T-helper 1 cell treated with Interleukin-12 subunit alpha and Interleukin-12 subunit beta and Interleukin-4 antibody, amounts not matched to agents 30 μg/mL and 1 μg/mL, for 36 hours (primary cell): ENCODE results near the gene TFG.

ENCODE experiments used
- H3K27ac Mint-ChIP-seq: one replicate; pipeline ENCODE4 v1.8.0; 2021; ENCODE audit warnings: mild to moderate bottlenecking, mixed read lengths
- H3K27me3 Mint-ChIP-seq: one replicate; pipeline ENCODE4 v1.8.0; 2021; ENCODE audit warnings: low read depth, mixed read lengths
- H3K36me3 Mint-ChIP-seq: one replicate; pipeline ENCODE4 v1.8.0; 2021; ENCODE audit warnings: low read depth, mixed read lengths
- H3K4me1 Mint-ChIP-seq: one replicate; pipeline ENCODE4 v1.8.0; 2021; ENCODE audit warnings: low read depth, mixed read lengths
- H3K4me3 Mint-ChIP-seq: one replicate; pipeline ENCODE4 v1.8.0; 2021; ENCODE audit warnings: mild to moderate bottlenecking, moderate library complexity, mixed read lengths
- H3K9me3 Mint-ChIP-seq: one replicate; pipeline ENCODE4 v1.8.0; 2021; ENCODE audit warnings: mixed read lengths

TFG gene

DNA sequence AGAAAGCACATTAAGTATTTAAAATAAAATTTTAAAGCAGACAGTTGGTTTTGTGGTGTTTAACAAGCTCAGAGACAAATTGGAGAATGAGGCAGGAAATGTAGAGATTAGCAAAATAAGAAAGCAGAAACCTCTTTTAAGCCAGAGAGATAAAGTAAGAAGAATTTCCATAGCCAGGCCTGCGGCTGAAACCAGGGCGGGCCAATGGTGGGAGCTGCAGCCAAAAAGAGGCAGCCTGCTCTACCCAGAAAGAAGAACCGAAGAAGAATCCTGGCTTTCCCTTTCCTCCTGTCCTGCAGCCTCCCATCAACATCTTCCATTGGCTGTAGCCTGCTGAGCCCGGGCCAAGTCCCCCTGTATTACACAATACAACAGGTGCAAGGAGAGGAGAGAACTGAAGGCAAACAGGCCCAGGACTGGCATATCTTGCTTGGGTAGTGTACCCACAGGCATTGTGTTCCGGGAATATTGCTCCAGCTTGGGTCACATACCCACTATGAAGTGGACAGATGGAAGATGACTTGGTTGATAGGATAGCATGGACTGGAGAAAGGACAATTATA, 11.5 kb upstream of the TFG start:
- H3K9me3 Mint-ChIP-seq = no peaks in the 10 kb centered on the region
- H3K36me3 Mint-ChIP-seq = no peaks in the 10 kb centered on the region
- no peak overlapping the region for H3K4me3 Mint-ChIP-seq
- H3K27ac Mint-ChIP-seq = no peak overlapping the region
- peaks cover 1% of the 10 kb centered on the region for H3K4me1 Mint-ChIP-seq
- peaks cover 64% of the 10 kb centered on the region for H3K27me3 Mint-ChIP-seq

GRCh38 chr3:100698736-100699135, 10.6 kb upstream of the TFG start:
- H3K9me3 Mint-ChIP-seq = no peaks in the 10 kb centered on the region
- no peak overlapping the region for H3K4me3 Mint-ChIP-seq
- peaks cover 1% of the 10 kb centered on the region for H3K4me1 Mint-ChIP-seq
- peaks cover 61% of the 10 kb centered on the region for H3K27me3 Mint-ChIP-seq
- no peaks in the 10 kb centered on the region for H3K36me3 Mint-ChIP-seq
- H3K27ac Mint-ChIP-seq = no peak overlapping the region

DNA sequence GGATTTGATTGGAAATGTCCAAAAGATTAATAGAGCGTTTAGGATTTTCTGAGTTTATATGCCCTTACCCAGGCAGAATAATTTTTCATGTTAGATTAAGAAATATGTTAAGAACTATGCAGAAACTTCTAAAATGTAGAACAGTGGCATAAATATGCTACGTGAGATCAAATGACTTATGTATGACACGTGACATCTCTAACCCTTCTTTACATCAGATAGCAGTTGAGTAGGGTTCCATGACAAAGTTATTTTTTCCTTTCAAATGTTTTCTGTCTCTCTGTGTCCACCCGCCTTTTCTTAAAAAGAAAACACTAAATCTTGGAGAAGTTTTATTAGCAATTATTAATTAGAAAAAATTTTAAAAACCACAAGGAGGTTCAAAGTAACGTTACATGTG, 8.6 kb upstream of the TFG start:
- H3K9me3 Mint-ChIP-seq = no peaks in the 10 kb centered on the region
- H3K4me1 Mint-ChIP-seq = peaks cover 1% of the 10 kb centered on the region
- H3K27me3 Mint-ChIP-seq = peaks cover 44% of the 10 kb centered on the region
- no peak overlapping the region for H3K4me3 Mint-ChIP-seq
- H3K27ac Mint-ChIP-seq = no peak overlapping the region
- no peaks in the 10 kb centered on the region for H3K36me3 Mint-ChIP-seq

GRCh38 chr3:100702082-100702979, 7.0 kb upstream of the TFG start:
- Mint-ChIP-seq H3K4me3 (no peak overlapping the region), H3K4me1 (peaks cover 1% of the 10 kb centered on the region), H3K36me3 (no peaks in the 10 kb centered on the region), H3K27ac (no peak overlapping the region), H3K9me3 (no peaks in the 10 kb centered on the region), H3K27me3 (peaks cover 34% of the 10 kb centered on the region)

DNA sequence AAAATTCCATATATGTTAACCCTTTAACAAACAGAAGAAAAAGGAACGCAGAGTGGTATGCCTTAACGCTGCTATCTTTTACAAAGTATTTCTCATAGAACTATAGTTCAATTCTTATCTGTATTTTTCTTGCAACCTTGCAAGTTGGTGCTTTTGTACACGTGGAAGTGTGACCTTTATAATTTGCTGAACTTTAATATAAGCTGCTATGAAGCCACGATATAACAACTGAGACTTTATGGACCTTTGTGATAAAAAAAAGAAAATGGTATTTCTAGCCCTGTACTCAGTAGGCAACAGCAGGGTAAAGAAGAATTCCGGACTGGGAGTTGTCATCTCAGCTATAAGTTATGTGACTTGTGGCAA, 6.3 kb upstream of the TFG start:
- Mint-ChIP-seq H3K27ac (no peak overlapping the region), H3K9me3 (no peaks in the 10 kb centered on the region), H3K36me3 (no peaks in the 10 kb centered on the region), H3K27me3 (peaks cover 29% of the 10 kb centered on the region), H3K4me1 (peaks cover 1% of the 10 kb centered on the region), H3K4me3 (no peak overlapping the region)

GRCh38 chr3:100703865-100704264, 5.4 kb upstream of the TFG start:
- peaks cover 20% of the 10 kb centered on the region for H3K27me3 Mint-ChIP-seq
- H3K4me3 Mint-ChIP-seq = no peak overlapping the region
- peaks cover 3% of the 10 kb centered on the region for H3K36me3 Mint-ChIP-seq
- H3K4me1 Mint-ChIP-seq = peaks cover 7% of the 10 kb centered on the region
- H3K9me3 Mint-ChIP-seq = peaks cover 5% of the 10 kb centered on the region
- H3K27ac Mint-ChIP-seq = no peak overlapping the region

DNA sequence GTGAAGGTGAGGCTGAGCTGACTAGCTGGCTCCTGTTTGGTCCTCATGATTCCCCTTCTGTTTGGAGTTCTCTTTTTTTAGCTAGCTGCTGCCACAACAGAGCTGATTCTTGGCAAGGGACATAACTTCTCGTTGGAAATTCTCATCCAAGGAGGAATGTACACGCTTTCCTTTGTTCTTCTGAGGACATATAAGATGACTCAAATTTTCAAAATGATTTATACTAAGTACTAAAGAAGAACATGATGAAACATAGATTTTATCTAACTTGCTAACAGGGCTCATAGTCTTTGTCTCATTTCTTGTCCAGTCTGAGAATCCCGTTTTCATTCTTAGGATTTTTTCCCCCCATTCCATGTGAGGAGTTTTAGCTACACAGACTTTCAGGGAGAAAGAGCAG, 2.9 kb upstream of the TFG start:
- peaks cover 10% of the 10 kb centered on the region for H3K9me3 Mint-ChIP-seq
- H3K4me3 Mint-ChIP-seq = no peak overlapping the region
- H3K27me3 Mint-ChIP-seq = no peaks in the 10 kb centered on the region
- no peak overlapping the region for H3K27ac Mint-ChIP-seq
- peaks cover 14% of the 10 kb centered on the region for H3K4me1 Mint-ChIP-seq
- peaks cover 10% of the 10 kb centered on the region for H3K36me3 Mint-ChIP-seq

GRCh38 chr3:100708644-100708988, 678 bp upstream of the TFG start:
- Mint-ChIP-seq H3K27ac (peak overlapping the region; percentile 91), H3K4me3 (peak overlapping the region; percentile 74), H3K27me3 (no peaks in the 10 kb centered on the region), H3K9me3 (peaks cover 10% of the 10 kb centered on the region), H3K4me1 (peaks cover 30% of the 10 kb centered on the region), H3K36me3 (peaks cover 18% of the 10 kb centered on the region)

DNA sequence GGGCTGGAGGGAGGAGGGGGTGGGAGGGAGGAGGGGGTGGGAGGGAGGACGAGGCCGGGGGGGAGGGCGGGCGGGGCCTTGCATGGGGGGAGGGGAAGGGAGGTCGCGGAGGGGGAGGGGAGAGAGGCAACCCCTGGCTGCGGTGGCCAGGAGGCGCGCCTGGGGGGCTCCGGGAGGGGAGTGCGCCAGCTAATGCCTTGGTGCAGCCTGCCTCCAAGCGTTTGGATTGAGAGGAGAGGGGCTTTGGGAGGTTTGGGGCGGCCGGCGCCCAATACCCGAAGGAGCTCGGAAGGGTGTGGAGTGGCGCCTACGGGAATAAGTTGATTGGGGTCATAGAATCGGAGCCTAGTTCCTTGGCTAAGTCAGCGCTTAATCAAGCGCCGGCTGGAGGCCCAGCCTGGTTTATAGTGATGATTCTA, 557 bp downstream of the TFG start:
- Mint-ChIP-seq H3K4me3 (peak overlapping the region; percentile 74), H3K27ac (peak overlapping the region; percentile 82), H3K9me3 (peaks cover 10% of the 10 kb centered on the region), H3K27me3 (no peaks in the 10 kb centered on the region), H3K4me1 (peaks cover 31% of the 10 kb centered on the region), H3K36me3 (peaks cover 22% of the 10 kb centered on the region)

GRCh38 chr3:100710261-100710968, 1.1 kb downstream of the TFG start:
- Mint-ChIP-seq H3K27ac (peak overlapping the region; percentile 82), H3K27me3 (no peaks in the 10 kb centered on the region), H3K36me3 (peaks cover 27% of the 10 kb centered on the region), H3K4me1 (peaks cover 36% of the 10 kb centered on the region), H3K9me3 (peaks cover 10% of the 10 kb centered on the region), H3K4me3 (peak overlapping the region; percentile 74)

DNA sequence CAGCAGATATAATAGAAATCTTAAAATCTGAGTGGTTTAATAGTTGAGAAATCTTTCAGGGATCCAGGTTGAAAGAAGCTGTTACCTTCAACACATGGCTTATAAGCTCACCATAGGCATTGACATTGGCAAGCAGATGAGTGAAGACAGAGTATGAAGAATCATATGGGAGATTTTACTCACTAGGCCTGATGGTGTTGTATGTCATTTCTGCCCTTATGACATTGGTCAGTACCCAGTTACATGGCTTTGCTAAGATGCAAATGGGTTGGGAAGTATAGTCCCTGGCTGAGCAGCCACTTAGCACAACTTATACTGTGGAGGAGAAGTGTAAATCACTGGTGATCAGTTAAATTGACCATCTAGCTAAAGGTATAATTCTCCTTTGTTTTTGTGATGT, 5.9 kb downstream of the TFG start:
- Mint-ChIP-seq H3K9me3 (peaks cover 3% of the 10 kb centered on the region), H3K4me3 (no peak overlapping the region), H3K4me1 (peaks cover 47% of the 10 kb centered on the region), H3K27ac (no peak overlapping the region), H3K27me3 (no peaks in the 10 kb centered on the region), H3K36me3 (peaks cover 42% of the 10 kb centered on the region)

GRCh38 chr3:100717063-100717462, 7.8 kb downstream of the TFG start:
- Mint-ChIP-seq H3K27me3 (no peaks in the 10 kb centered on the region), H3K27ac (no peak overlapping the region), H3K4me3 (peak overlapping the region; percentile 43), H3K4me1 (peaks cover 37% of the 10 kb centered on the region), H3K9me3 (no peaks in the 10 kb centered on the region), H3K36me3 (peaks cover 46% of the 10 kb centered on the region)

GRCh38 chr3:100717637-100718487, 8.6 kb downstream of the TFG start:
- Mint-ChIP-seq H3K27ac (no peak overlapping the region), H3K4me3 (no peak overlapping the region), H3K4me1 (peaks cover 30% of the 10 kb centered on the region), H3K36me3 (peaks cover 46% of the 10 kb centered on the region), H3K9me3 (no peaks in the 10 kb centered on the region), H3K27me3 (no peaks in the 10 kb centered on the region)

GRCh38 chr3:100719136-100719535, 9.8 kb downstream of the TFG start:
- H3K27ac Mint-ChIP-seq = peak overlapping the region; percentile 41
- no peaks in the 10 kb centered on the region for H3K27me3 Mint-ChIP-seq
- H3K4me3 Mint-ChIP-seq = no peak overlapping the region
- H3K4me1 Mint-ChIP-seq = peaks cover 27% of the 10 kb centered on the region
- H3K9me3 Mint-ChIP-seq = no peaks in the 10 kb centered on the region
- peaks cover 43% of the 10 kb centered on the region for H3K36me3 Mint-ChIP-seq
